CD4-positive, alpha-beta T cell treated with Interleukin-15 for 4 hours (primary cell): Measurements from ENCODE around the gene TCHHL1.
A peak's percentile ranks its signal among the peaks of the same experiment; 100 is the strongest.

Source experiments
- DNase-seq: peaks from one replicate; pipeline ENCODE4 v3.0.0-alpha.2; 2020; ENCODE audit warnings: low spot score

The TCHHL1 gene

DNA sequence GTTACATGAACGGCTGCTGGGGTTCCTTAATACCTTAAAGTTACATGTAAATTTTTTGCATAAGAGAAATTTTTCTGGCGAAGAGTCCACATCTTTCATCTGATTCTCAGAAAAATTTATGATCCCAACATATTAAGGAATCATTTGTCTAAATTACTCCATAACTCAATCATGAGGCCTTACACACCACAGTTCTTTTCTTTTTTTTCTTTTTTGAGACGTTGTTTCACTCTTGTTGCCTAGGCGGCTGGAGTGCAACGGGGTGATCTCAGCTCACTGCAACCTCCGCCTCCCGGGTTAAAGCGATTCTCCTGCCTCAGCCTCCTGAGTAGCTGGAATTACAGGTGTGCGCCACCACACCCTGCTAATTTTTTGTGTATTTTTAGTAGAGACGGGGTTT, 50.0 kb downstream of the TCHHL1 start:
- no peak for DNase-seq

GRCh38 chr1:152036267-152037216, 52.3 kb downstream of the TCHHL1 start, which contains the start of gene S100A11:
Gene S100A11 (minus strand): TSS chr1:152037004. CDS start chr1:152036915, 89 bp downstream.
- peak; percentile 85 for DNase-seq

- DNase-seq: peak; percentile 47
Observed at GRCh38 chr1:152035539-152036266, 53.2 kb downstream of the TCHHL1 start.

- DNase-seq: peak; percentile 85
Observed at GRCh38 chr1:152034654-152035538, 54.0 kb downstream of the TCHHL1 start.

GRCh38 chr1:152034324-152034653, 54.6 kb downstream of the TCHHL1 start:
- DNase-seq: no peak
